ENCODE measurements around the gene AARS2.

GRCh38 chr6:44262467-44263353, 50.4 kb downstream of the AARS2 start:
- TF ChIP-seq, protein P1, sequence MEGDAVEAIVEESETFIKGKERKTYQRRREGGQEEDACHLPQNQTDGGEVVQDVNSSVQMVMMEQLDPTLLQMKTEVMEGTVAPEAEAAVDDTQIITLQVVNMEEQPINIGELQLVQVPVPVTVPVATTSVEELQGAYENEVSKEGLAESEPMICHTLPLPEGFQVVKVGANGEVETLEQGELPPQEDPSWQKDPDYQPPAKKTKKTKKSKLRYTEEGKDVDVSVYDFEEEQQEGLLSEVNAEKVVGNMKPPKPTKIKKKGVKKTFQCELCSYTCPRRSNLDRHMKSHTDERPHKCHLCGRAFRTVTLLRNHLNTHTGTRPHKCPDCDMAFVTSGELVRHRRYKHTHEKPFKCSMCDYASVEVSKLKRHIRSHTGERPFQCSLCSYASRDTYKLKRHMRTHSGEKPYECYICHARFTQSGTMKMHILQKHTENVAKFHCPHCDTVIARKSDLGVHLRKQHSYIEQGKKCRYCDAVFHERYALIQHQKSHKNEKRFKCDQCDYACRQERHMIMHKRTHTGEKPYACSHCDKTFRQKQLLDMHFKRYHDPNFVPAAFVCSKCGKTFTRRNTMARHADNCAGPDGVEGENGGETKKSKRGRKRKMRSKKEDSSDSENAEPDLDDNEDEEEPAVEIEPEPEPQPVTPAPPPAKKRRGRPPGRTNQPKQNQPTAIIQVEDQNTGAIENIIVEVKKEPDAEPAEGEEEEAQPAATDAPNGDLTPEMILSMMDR (IDR thresholded peaks at IDR 0.05), result no peak
- TF ChIP-seq POLR2AphosphoS5 (IDR thresholded peaks at IDR 0.05) (no peak), POLR2A (IDR thresholded peaks at IDR 0.05) (no peak)
